PC-3 (cell line): ENCODE results near the gene CDCP1. TPM values are rescaled to one million over a fixed set of nuclear protein-coding genes. Genes with fewer than 3 reads are reported as not detected.
A peak's percentile ranks its signal among the peaks of the same experiment; 100 is the strongest.
"Not testable (repeated sequence)": the region's sequence is repeated elsewhere in the genome, so short reads cannot be mapped to it uniquely, and the experiment has no call there.

ENCODE experiments used
- ATAC-seq: fragments of 200-7000 bp; cut with Tn5 transposase; 2 replicates; pipeline ENCODE4 v1.9.1; 2020; ENCODE audit warnings: mild to moderate bottlenecking, moderate library complexity
- BruUV-seq: library from RNA; stranded (reverse); fragments of 400-500 nt; replicated peaks from 2 replicates; lab custom pipeline; 2021; lab: Mats Ljungman, UMichigan
- CTCF ChIA-PET: fragments of 300-600 bp; sonication (Branson Sonifier 250); formaldehyde crosslinking; loops from one replicate; lab custom pipeline; 2022; ENCODE audit warnings: antibody characterized with exemption; lab: Charles Lee
- POLR2A ChIA-PET: fragments of 300-600 bp; sonication (Branson Sonifier 250); formaldehyde crosslinking; loops from one replicate; lab custom pipeline; 2022; ENCODE audit warnings: antibody characterized with exemption; ENCODE audit not compliant: unreplicated experiment; lab: Charles Lee
- DNase-seq: peaks from one replicate; pipeline ENCODE4 v3.0.0-alpha.2; 2015
- H2AFZ ChIP-seq: fragments of 300-600 bp; sonication (generic); 2 replicates; pipeline ENCODE4 v1.6.0; 2016; ENCODE audit warnings: antibody characterized with exemption, low read length
- H3F3A ChIP-seq: fragments of 300-600 bp; sonication (generic); one replicate; pipeline ENCODE4 v1.6.0; 2017; ENCODE audit warnings: antibody characterized with exemption, low read length, control low read depth, mild to moderate bottlenecking; ENCODE audit not compliant: unreplicated experiment
- H3K27ac ChIP-seq: fragments of 300-600 bp; sonication (generic); 2 replicates; pipeline ENCODE4 v1.5.1; 2016; ENCODE audit warnings: mild to moderate bottlenecking, low read length
- H3K27me3 ChIP-seq: fragments of 300-600 bp; sonication (generic); 2 replicates; pipeline ENCODE4 v1.6.1; 2016; ENCODE audit warnings: low read length, mixed read lengths
- H3K36me3 ChIP-seq: fragments of 300-600 bp; sonication (generic); 2 replicates; pipeline ENCODE4 v1.6.1; 2016; ENCODE audit warnings: low read depth, mixed run types, low read length, mixed read lengths
- H3K4me1 ChIP-seq: fragments of 300-600 bp; sonication (generic); 2 replicates; pipeline ENCODE4 v1.5.1; 2016; ENCODE audit warnings: low read length; ENCODE audit not compliant: insufficient read depth
- H3K4me2 ChIP-seq: fragments of 300-600 bp; sonication (generic); 2 replicates; pipeline ENCODE4 v1.6.0; 2016; ENCODE audit warnings: low read length
- H3K4me3 ChIP-seq: fragments of 300-600 bp; sonication (generic); 2 replicates; pipeline ENCODE4 v1.5.1; 2016; ENCODE audit warnings: mild to moderate bottlenecking, low read length, mixed read lengths
- H3K79me2 ChIP-seq: fragments of 300-600 bp; sonication (generic); 2 replicates; pipeline ENCODE4 v1.6.1; 2017; ENCODE audit warnings: low read length, mixed read lengths
- H3K9ac ChIP-seq: fragments of 300-600 bp; sonication (generic); 2 replicates; pipeline ENCODE4 v1.6.0; 2016; ENCODE audit warnings: mild to moderate bottlenecking, low read length
- H3K9me2 ChIP-seq: fragments of 300-600 bp; sonication (generic); replicated peaks from 2 replicates; pipeline ENCODE4 v1.6.1; 2016; ENCODE audit warnings: mixed run types, low read length, mixed read lengths
- H3K9me3 ChIP-seq: fragments of 300-600 bp; sonication (generic); 2 replicates; pipeline ENCODE4 v1.6.1; 2016; ENCODE audit warnings: low read length, mixed read lengths
- H4K20me1 ChIP-seq: fragments of 300-600 bp; sonication (generic); 2 replicates; pipeline ENCODE4 v1.6.1; 2016; ENCODE audit warnings: low read length, mixed read lengths
- EZH2 ChIP-seq: fragments of 300-600 bp; sonication (generic); IDR thresholded peaks from one replicate; pipeline ENCODE4 v1.6.1; 2017; ENCODE audit warnings: antibody characterized with exemption, mild to moderate bottlenecking, low read length; ENCODE audit not compliant: unreplicated experiment
- EZH2phosphoT487 ChIP-seq: fragments of 300-600 bp; sonication (generic); IDR thresholded peaks from 2 replicates; pipeline ENCODE4 v1.6.1; 2018; ENCODE audit warnings: mild to moderate bottlenecking, antibody characterized with exemption, low read length, borderline replicate concordance
- intact Hi-C: fragments of 100-400 bp; cut with micrococcal nuclease; formaldehyde crosslinking; loops from 2 replicates; pipeline ENCODE4 v1.9.0; 2023
- total RNA-seq: library from RNA; depleted of rRNA; stranded (reverse); fragments of >200 nt; gene quantifications from 2 replicates; pipeline ENCODE4 v1.2.3, GENCODE V29; 2014
- TF ChIP-seq, protein P1 (sequence below): fragments of 300-600 bp; sonication (generic); conservative IDR thresholded peaks from 2 replicates; pipeline ENCODE4 v1.5.1; 2017; ENCODE audit warnings: antibody characterized with exemption, low read depth, mild to moderate bottlenecking, low read length

Gene CDCP1
- total RNA-seq, 1 experiment from 2014 or later: 120 TPM

DNA sequence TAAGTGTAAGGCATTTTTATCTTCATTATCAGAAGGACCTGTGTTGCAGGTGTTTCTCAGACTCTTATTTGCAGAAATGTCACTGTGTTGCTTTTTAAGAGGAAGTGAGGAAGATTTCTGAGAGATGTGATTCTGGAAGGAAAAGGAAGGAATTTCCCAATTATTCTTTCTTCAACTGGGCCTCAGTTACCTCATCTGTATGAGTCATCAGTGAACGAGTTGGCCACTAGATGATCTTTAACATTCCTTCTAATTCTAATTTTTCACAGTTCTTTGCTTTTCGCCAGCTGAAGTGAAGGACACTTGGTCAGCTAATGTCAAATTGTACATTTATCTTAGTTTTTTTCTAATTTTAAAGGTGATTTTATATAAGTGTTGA, 91.2 kb downstream of the CDCP1 start:
- BruUV-seq: no TSS peak
- no peaks in the 10 kb centered on the region for H3K79me2 ChIP-seq
- H3K36me3 ChIP-seq: no peaks in the 10 kb centered on the region
- H4K20me1 ChIP-seq: no peaks in the 10 kb centered on the region
- DNase-seq (peak; percentile 57), ATAC-seq (peak; percentile 9; the same call in 1 of the 2 replicates)
- CTCF ChIA-PET: interaction anchor here (0.6 to 1.2 kb wide), 3 partner anchors 13 to 170 kb away, joined by 3 read pairs; no protein-coding TSS in a partner anchor
- H3K4me3 ChIP-seq: no peak overlapping the region
- H3K9me2 ChIP-seq: no peaks in the 10 kb centered on the region
- no peak overlapping the region for H2AFZ ChIP-seq
- no peak for TF ChIP-seq EZH2
- TF ChIP-seq, protein P1, sequence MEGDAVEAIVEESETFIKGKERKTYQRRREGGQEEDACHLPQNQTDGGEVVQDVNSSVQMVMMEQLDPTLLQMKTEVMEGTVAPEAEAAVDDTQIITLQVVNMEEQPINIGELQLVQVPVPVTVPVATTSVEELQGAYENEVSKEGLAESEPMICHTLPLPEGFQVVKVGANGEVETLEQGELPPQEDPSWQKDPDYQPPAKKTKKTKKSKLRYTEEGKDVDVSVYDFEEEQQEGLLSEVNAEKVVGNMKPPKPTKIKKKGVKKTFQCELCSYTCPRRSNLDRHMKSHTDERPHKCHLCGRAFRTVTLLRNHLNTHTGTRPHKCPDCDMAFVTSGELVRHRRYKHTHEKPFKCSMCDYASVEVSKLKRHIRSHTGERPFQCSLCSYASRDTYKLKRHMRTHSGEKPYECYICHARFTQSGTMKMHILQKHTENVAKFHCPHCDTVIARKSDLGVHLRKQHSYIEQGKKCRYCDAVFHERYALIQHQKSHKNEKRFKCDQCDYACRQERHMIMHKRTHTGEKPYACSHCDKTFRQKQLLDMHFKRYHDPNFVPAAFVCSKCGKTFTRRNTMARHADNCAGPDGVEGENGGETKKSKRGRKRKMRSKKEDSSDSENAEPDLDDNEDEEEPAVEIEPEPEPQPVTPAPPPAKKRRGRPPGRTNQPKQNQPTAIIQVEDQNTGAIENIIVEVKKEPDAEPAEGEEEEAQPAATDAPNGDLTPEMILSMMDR: no peak
- no peak for TF ChIP-seq EZH2phosphoT487
- no peaks in the 10 kb centered on the region for H3K9me3 ChIP-seq
- peak overlapping the region; percentile 78 for H3K27ac ChIP-seq
- peaks cover 50% of the 10 kb centered on the region for H3K4me1 ChIP-seq
- peak overlapping the region; percentile 6; the same call in 1 of the 2 replicates for H3K9ac ChIP-seq
- no peaks in the 10 kb centered on the region for H3F3A ChIP-seq
- POLR2A ChIA-PET: interaction anchor here (0.6 kb wide), 2 partner anchors 79 to 470 kb away, joined by 3 to 4 read pairs; no protein-coding TSS in a partner anchor
- H3K27me3 ChIP-seq: no peaks in the 10 kb centered on the region
- intact Hi-C loops: loop anchor here (1.0 kb wide), 1 partner anchor 37 kb away; no protein-coding TSS in a partner anchor
- peak overlapping the region; percentile 15 for H3K4me2 ChIP-seq

DNA sequence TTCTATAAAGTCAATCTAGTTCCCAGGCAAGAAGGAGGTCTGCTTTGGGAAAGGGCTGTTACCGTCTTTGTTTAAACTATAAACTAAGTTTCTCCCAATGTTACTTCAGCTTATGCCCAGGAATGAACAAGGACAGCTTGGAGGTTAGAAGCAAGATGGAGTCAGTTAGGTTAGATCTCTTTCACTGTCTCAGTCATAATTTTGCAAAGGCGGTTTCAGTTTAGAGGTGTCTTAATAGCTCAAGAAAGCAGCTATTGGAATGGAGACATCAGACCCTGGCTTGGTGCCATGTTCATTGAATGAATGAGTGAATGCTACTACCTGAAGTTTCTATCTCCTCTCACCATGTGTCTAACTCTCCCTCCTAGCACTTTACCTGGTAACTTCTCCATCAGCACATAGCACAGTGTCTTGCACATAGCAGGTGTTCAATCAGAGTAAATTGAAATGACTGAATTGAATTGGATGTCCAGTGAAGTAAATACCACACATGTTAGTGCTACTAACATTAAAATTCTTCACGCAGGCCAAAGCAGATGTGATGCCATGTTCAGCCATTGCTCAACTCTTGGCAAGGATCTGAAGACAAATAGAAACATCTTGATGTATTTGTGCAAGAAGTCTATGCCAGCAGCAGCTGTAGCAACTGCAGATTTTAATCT, 91.9 kb downstream of the CDCP1 start:
- Histone ChIP-seq H3K79me2 (no peaks in the 10 kb centered on the region), H2AFZ (no peak overlapping the region), H3K9me3 (no peaks in the 10 kb centered on the region), H3K4me1 (peaks cover 50% of the 10 kb centered on the region), H3F3A (no peaks in the 10 kb centered on the region), H3K27me3 (no peaks in the 10 kb centered on the region), H3K4me3 (no peak overlapping the region), H3K9me2 (no peaks in the 10 kb centered on the region), H3K27ac (peak overlapping the region; percentile 78), H3K4me2 (peak overlapping the region; percentile 2), H4K20me1 (no peaks in the 10 kb centered on the region), H3K36me3 (no peaks in the 10 kb centered on the region), H3K9ac (peak overlapping the region; percentile 42)
- peak; percentile 56 for DNase-seq
- intact Hi-C loops: no loop called here
- TF ChIP-seq EZH2 (no peak), EZH2phosphoT487 (no peak)
- TF ChIP-seq, protein P1: no peak
- ATAC-seq: no peak
- BruUV-seq: TSS peak; percentile 28
- POLR2A ChIA-PET: no interaction called here
- CTCF ChIA-PET: no interaction called here

DNA sequence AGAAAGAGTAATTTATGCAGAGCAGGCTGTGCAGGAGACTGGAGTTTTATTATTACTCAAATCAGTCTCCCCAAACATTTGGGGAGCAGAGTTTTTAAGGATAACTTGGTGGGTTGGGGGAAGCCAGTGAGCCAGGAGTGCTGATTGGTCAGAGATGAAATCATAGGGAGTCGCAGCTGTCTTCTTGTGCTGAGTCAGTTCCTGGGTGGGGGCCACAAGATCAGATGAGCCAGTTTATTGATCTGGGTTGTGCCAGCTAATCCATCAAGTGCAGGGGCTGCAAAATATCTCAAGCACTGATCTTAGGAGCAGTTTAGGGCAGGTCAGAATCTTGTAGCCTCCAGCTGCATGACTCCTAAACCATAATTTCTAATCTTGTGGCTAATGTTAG, 92.4 kb downstream of the CDCP1 start:
- H4K20me1 ChIP-seq, intact Hi-C loops, H3K4me3 ChIP-seq, H3K79me2 ChIP-seq, POLR2A ChIA-PET, H3K4me2 ChIP-seq, ATAC-seq, H3K27me3 ChIP-seq, H3K36me3 ChIP-seq, H3F3A ChIP-seq, CTCF ChIA-PET, H2AFZ ChIP-seq, BruUV-seq, H3K9ac ChIP-seq, H3K9me2 ChIP-seq, H3K9me3 ChIP-seq: not testable (repeated sequence)
- peak overlapping the region; percentile 78 for H3K27ac ChIP-seq
- peaks cover 48% of the 10 kb centered on the region for H3K4me1 ChIP-seq
- DNase-seq: peak; percentile 33
